K562 (cell line): Measurements from ENCODE around the gene COQ5. TPM values are rescaled to one million over a fixed set of nuclear protein-coding genes. Genes with fewer than 3 reads are reported as not detected.

Experiments used
- CTCF ChIP-seq, 3 experiments: IDR thresholded peaks in 2 of 3; conservative IDR thresholded peaks in 1 of 3; 2 replicates each; pipeline ENCODE4 v1.5.1; 2011 to 2012; ENCODE audit warnings: low read length in 3 of 3, mild to moderate bottlenecking in 3 of 3, control low read depth in 2 of 3, improper control_type of control experiment in 1 of 3, inconsistent platforms in 1 of 3, low read depth in 1 of 3, mixed read lengths in 1 of 3, moderate library complexity in 1 of 3; ENCODE audit not compliant: insufficient read depth in 2 of 3
- E2F5 ChIP-seq: sonication (generic); formaldehyde crosslinking; IDR thresholded peaks from 2 replicates; pipeline ENCODE4 v1.8.0; 2022; ENCODE audit warnings: mild to moderate bottlenecking, missing genetic modification reagents
- ELK3 ChIP-seq: fragments of 450-650 bp; formaldehyde crosslinking; IDR thresholded peaks from 2 replicates; pipeline ENCODE4 v1.4.0; 2020; ENCODE audit warnings: mild to moderate bottlenecking
- FOXJ2 ChIP-seq: fragments of 200-800 bp; sonication (Bioruptor generic); IDR thresholded peaks from 2 replicates; pipeline ENCODE4 v1.6.1; 2016; ENCODE audit warnings: missing genetic modification characterization, missing compliant biosample characterization
- ILK ChIP-seq: fragments of 450-650 bp; IDR thresholded peaks from 2 replicates; pipeline ENCODE4 v1.6.1; 2016; ENCODE audit warnings: missing genetic modification characterization, low read depth, mild to moderate bottlenecking, missing compliant biosample characterization, moderate library complexity, borderline replicate concordance
- KLF10 ChIP-seq: fragments of 250-450 bp; sonication (Bioruptor Pico); IDR thresholded peaks from 2 replicates; pipeline ENCODE4 v1.6.1; 2021; ENCODE audit warnings: matching md5 sums
- MEIS2 ChIP-seq: fragments of 450-650 bp; IDR thresholded peaks from 2 replicates; pipeline ENCODE4 v1.6.1; 2014; ENCODE audit warnings: mild to moderate bottlenecking; ENCODE audit not compliant: partially characterized antibody
- NR2C2 ChIP-seq, 2 experiments: fragments of 200-800 bp in 1 of 2; sonication (Bioruptor generic) in 1 of 2; sonication (generic) in 1 of 2; formaldehyde crosslinking in 1 of 2; IDR thresholded peaks; 2 replicates each; pipeline versions ENCODE4 v1.6.1 to v1.8.0; 2016 to 2022; ENCODE audit warnings: mild to moderate bottlenecking in 1 of 2, missing compliant biosample characterization in 1 of 2, missing genetic modification characterization in 1 of 2, missing genetic modification reagents in 1 of 2
- PML ChIP-seq: IDR thresholded peaks from 2 replicates; pipeline ENCODE4 v1.6.1; 2012; ENCODE audit warnings: low read length, inconsistent platforms
- POLR2AphosphoS2 ChIP-seq: IDR thresholded peaks from 2 replicates; pipeline ENCODE4 v1.6.1; 2012; ENCODE audit warnings: low read length, improper control_type of control experiment
- RFX1 ChIP-seq: fragments of 450-650 bp; IDR thresholded peaks from 2 replicates; pipeline ENCODE4 v1.6.1; 2016; ENCODE audit warnings: mild to moderate bottlenecking, moderate library complexity
- SMARCA4 ChIP-seq: fragments of 450-650 bp; IDR thresholded peaks from 2 replicates; pipeline ENCODE4 v1.6.1; 2016
- SMARCA5 ChIP-seq: fragments of 450-650 bp; IDR thresholded peaks from 2 replicates; pipeline ENCODE4 v1.6.1; 2016
- ZNF121 ChIP-seq: sonication (generic); formaldehyde crosslinking; conservative IDR thresholded peaks from 2 replicates; pipeline ENCODE4 v1.8.0; 2022; ENCODE audit warnings: missing genetic modification reagents
- ZNF175 ChIP-seq: fragments of 200-800 bp; sonication (Bioruptor generic); IDR thresholded peaks from 2 replicates; pipeline ENCODE4 v1.6.1; 2016; ENCODE audit warnings: low read depth, mild to moderate bottlenecking, missing genetic modification characterization, missing compliant biosample characterization
- ZNF239 ChIP-seq: fragments of 250-450 bp; sonication (Bioruptor Pico); IDR thresholded peaks from 2 replicates; pipeline ENCODE4 v1.4.0; 2020; ENCODE audit warnings: mild to moderate bottlenecking
- ZNF316 ChIP-seq: fragments of 450-650 bp; IDR thresholded peaks from 2 replicates; pipeline ENCODE4 v1.6.1; 2016
- ZNF449 ChIP-seq: fragments of 250-450 bp; sonication (Bioruptor Pico); IDR thresholded peaks from 2 replicates; pipeline ENCODE4 v1.8.0; 2022; ENCODE audit warnings: moderate library complexity, mild to moderate bottlenecking, inconsistent platforms
- ZNF639 ChIP-seq, 2 experiments: fragments of 200-800 bp in 1 of 2; sonication (Bioruptor generic) in 1 of 2; sonication (generic) in 1 of 2; formaldehyde crosslinking in 1 of 2; IDR thresholded peaks in 1 of 2; conservative IDR thresholded peaks in 1 of 2; 2 replicates each; pipeline versions ENCODE4 v1.5.0 to v1.6.1; 2016 to 2020; ENCODE audit warnings: missing compliant biosample characterization in 1 of 2, missing genetic modification characterization in 1 of 2, missing genetic modification reagents in 1 of 2
- ZNF695 ChIP-seq: fragments of 450-650 bp; formaldehyde crosslinking; IDR thresholded peaks from 2 replicates; pipeline ENCODE4 v1.4.0; 2020; ENCODE audit warnings: mild to moderate bottlenecking, moderate library complexity
- polyA plus RNA-seq, 8 experiments: library from polyadenylated mRNA; depleted of rRNA in 4 of 8; stranded (reverse) in 5 of 8; unstranded in 3 of 8; fragments of >200 nt; fragmentation: Nextera tagmentation in 2 of 8; fragmentation: Illumina TruSeq in 1 of 8; extraction: Ambion mirVana in 2 of 8; extraction: Trizol in 1 of 8; gene quantifications; 2 replicates each; pipeline versions ENCODE4 v1.2.1 to v1.2.3, GENCODE V29; 2011 to 2014; ENCODE audit warnings: inconsistent platforms in 1 of 8, missing spikeins in 1 of 8
- total RNA-seq, 7 experiments: library from RNA; depleted of rRNA in 6 of 7; stranded (reverse); fragments of >200 nt in 6 of 7; fragmentation: Illumina TruSeq in 2 of 7; extraction: Trizol in 2 of 7; gene quantifications; 2 replicates each; pipeline versions ENCODE4 v1.2.1 to v1.2.3, GENCODE V29; 2011 to 2021; ENCODE audit warnings: low replicate concordance in 1 of 7
- TF ChIP-seq, protein P1 (sequence below): fragments of 250-450 bp; sonication (Bioruptor Pico); IDR thresholded peaks from 2 replicates; pipeline ENCODE4 v1.8.0; 2022; ENCODE audit warnings: moderate library complexity, mild to moderate bottlenecking, inconsistent platforms

The COQ5 gene
- total and polyA plus RNA-seq, 9 of the 15 experiments (the other 6 are each of a cell fraction or from before 2014, with no cell fraction given), result 19.2 to 59.7 (median 30.4) TPM

- TF ChIP-seq ELK3 (CRISPR knock-in tag) (no peak), MEIS2 (peak; percentile 21), KLF10 (CRISPR knock-in tag) (no peak), ZNF639 (CRISPR knock-in tag; conservative IDR thresholded peaks at IDR 0.05 in 1 of 2, IDR thresholded peaks at IDR 0.05 in 1 of 2) (0 out of 4 replicates have a peak, but pooled peaks of 1 of the 2 experiments have one; percentile 55), FOXJ2 (no peak), ZNF449 (no peak), ZNF175 (CRISPR knock-in tag) (0 out of 2 replicates have a peak, but pooled peaks have one; percentile 55), ILK (tag) (no peak), E2F5 (CRISPR knock-in tag) (no peak), POLR2AphosphoS2 (no peak), SMARCA5 (no peak), PML (peak; percentile 73; the same call in 1 of the 2 replicates), ZNF316 (peak; percentile 1; the same call in 1 of the 2 replicates), ZNF239 (no peak), NR2C2 (CRISPR knock-in tag; IDR thresholded peaks at IDR 0.05) (peak; percentile 67; the same call in 1 of the 2 replicates), NR2C2 (tag; IDR thresholded peaks at IDR 0.05) (peak; percentile 98), ZNF121 (CRISPR knock-in tag) (no peak), RFX1 (no peak), ZNF695 (CRISPR knock-in tag) (no peak), CTCF (IDR thresholded peaks at IDR 0.05 in 2 of 3, conservative IDR thresholded peaks at IDR 0.05 in 1 of 3; ENCODE audit: insufficient read depth in 2 of 3, low read depth in 1 of 3, low read length in 3 of 3) (no peak), SMARCA4 (peak; percentile 63; the same call in 1 of the 2 replicates)
- TF ChIP-seq, protein P1, sequence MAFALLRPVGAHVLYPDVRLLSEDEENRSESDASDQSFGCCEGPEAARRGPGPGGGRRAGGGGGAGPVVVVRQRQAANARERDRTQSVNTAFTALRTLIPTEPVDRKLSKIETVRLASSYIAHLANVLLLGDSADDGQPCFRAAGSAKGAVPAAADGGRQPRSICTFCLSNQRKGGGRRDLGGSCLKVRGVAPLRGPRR (CRISPR knock-in tag), result no peak
These were observed at the start of gene COQ5 (continued) for GRCh38 chr12:120528861-120529525.
